ENCODE data around the gene SPSB1.

GRCh38 chr1:9320520-9321479, 28.1 kb downstream of the SPSB1 start:
- TF ChIP-seq ARNTL (CRISPR knock-in tag; IDR thresholded peaks at IDR 0.05; ENCODE audit: borderline replicate concordance, low read depth) (no peak), TOX (CRISPR knock-in tag; IDR thresholded peaks at IDR 0.05; ENCODE audit: borderline replicate concordance) (no peak), CSDC2 (CRISPR knock-in tag; IDR thresholded peaks at IDR 0.05) (no peak), ZFP3 (CRISPR knock-in tag; IDR thresholded peaks at IDR 0.05) (no peak), ZFP30 (CRISPR knock-in tag; IDR thresholded peaks at IDR 0.05) (no peak), PPARA (CRISPR knock-in tag; IDR thresholded peaks at IDR 0.05; ENCODE audit: borderline replicate concordance) (no peak), SNAI2 (CRISPR knock-in tag; IDR thresholded peaks at IDR 0.05) (no peak), ZNF565 (CRISPR knock-in tag; conservative IDR thresholded peaks at IDR 0.05; ENCODE audit: low read depth) (no peak)
- TF ChIP-seq, protein P1, sequence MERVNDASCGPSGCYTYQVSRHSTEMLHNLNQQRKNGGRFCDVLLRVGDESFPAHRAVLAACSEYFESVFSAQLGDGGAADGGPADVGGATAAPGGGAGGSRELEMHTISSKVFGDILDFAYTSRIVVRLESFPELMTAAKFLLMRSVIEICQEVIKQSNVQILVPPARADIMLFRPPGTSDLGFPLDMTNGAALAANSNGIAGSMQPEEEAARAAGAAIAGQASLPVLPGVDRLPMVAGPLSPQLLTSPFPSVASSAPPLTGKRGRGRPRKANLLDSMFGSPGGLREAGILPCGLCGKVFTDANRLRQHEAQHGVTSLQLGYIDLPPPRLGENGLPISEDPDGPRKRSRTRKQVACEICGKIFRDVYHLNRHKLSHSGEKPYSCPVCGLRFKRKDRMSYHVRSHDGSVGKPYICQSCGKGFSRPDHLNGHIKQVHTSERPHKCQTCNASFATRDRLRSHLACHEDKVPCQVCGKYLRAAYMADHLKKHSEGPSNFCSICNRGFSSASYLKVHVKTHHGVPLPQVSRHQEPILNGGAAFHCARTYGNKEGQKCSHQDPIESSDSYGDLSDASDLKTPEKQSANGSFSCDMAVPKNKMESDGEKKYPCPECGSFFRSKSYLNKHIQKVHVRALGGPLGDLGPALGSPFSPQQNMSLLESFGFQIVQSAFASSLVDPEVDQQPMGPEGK (CRISPR knock-in tag; IDR thresholded peaks at IDR 0.05; ENCODE audit: borderline replicate concordance), result no peak
